Stimulated activated naive CD8-positive, alpha-beta T cell treated with anti-CD3 and anti-CD28 coated beads, Interleukin-15, amount 100 ng/mL, for 72 hours (primary cell): Measurements from ENCODE around the gene CAT.
A peak's percentile ranks its signal among the peaks of the same experiment; 100 is the strongest.

ENCODE experiments used
- ATAC-seq: fragments of 150-1000 bp; cut with Tn5 transposase; 2 replicates; pipeline ENCODE4 v1.10.0; 2021; ENCODE audit warnings: mild to moderate bottlenecking, moderate library complexity
- DNase-seq, 2 donors: peaks; one replicate each; pipeline ENCODE4 v3.0.0; 2021 to 2022
- H3K27ac Mint-ChIP-seq, 2 donors: one replicate each; pipeline ENCODE4 v1.8.0; 2022; ENCODE audit warnings: mild to moderate bottlenecking in 2 of 2, mixed read lengths in 2 of 2, moderate library complexity in 2 of 2
- H3K27me3 Mint-ChIP-seq: one replicate; pipeline ENCODE4 v1.8.0; 2022; ENCODE audit warnings: mixed read lengths
- H3K4me1 Mint-ChIP-seq: one replicate; pipeline ENCODE4 v1.8.0; 2022; ENCODE audit warnings: mild to moderate bottlenecking, mixed read lengths
- H3K4me3 Mint-ChIP-seq, 2 donors: one replicate each; pipeline ENCODE4 v1.8.0; 2022; ENCODE audit warnings: mild to moderate bottlenecking in 2 of 2, mixed read lengths in 2 of 2, moderate library complexity in 1 of 2
- H3K9me3 Mint-ChIP-seq, 2 donors: one replicate each; pipeline ENCODE4 v1.8.0; 2022; ENCODE audit warnings: mixed read lengths in 2 of 2

Gene CAT

DNA sequence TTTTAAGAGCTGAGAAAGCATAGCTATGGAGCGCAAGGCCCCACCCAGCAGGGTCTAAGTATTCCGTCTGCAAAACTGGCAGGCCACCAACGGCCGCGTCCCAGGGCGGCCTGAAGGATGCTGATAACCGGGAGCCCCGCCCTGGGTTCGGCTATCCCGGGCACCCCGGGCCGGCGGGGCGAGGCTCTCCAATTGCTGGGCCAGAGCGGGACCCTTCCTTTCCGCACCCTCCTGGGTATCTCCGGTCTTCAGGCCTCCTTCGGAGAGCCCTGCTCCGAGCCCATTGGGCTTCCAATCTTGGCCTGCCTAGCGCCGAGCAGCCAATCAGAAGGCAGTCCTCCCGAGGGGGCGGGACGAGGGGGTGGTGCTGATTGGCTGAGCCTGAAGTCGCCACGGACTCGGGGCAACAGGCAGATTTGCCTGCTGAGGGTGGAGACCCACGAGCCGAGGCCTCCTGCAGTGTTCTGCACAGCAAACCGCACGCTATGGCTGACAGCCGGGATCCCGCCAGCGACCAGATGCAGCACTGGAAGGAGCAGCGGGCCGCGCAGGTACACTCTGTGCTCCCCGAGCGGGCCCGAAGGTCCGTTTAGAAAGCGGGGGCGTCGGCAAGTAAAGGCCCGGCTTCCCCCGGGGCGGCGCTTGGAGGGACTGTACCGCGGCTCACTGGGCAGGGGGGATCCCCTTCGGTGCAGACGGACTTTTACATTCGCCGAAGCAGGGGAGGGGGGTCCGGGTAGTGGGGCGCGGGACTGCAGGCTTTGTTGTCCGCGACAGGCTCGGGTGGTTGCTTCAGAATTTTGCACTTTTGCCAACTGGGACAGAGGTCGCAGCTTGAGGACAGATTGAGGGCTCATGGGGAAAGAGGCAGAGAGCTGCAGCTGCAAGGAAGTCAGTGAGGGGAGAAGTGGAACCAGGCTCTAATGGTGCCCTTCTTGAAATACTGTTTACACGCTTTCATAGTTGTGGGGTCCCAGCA, at the start of gene CAT:
CAT (plus strand) TSS at position 406 of the 979 bp plus-strand sequence; CDS start at position 486, 80 bp downstream.
- no peaks in the 10 kb centered on the region for H3K9me3 Mint-ChIP-seq
- H3K4me1 Mint-ChIP-seq = peaks cover 35% of the 10 kb centered on the region
- ATAC-seq = peak; percentile 98
- peak within 1 kb of the TSS; percentile 95 to 99 for H3K27ac Mint-ChIP-seq
- H3K27me3 Mint-ChIP-seq = no peaks in the 10 kb centered on the region
- peak; percentile 97 to 99 for DNase-seq
- H3K4me3 Mint-ChIP-seq = peak within 1 kb of the TSS; percentile 97 to 98

DNA sequence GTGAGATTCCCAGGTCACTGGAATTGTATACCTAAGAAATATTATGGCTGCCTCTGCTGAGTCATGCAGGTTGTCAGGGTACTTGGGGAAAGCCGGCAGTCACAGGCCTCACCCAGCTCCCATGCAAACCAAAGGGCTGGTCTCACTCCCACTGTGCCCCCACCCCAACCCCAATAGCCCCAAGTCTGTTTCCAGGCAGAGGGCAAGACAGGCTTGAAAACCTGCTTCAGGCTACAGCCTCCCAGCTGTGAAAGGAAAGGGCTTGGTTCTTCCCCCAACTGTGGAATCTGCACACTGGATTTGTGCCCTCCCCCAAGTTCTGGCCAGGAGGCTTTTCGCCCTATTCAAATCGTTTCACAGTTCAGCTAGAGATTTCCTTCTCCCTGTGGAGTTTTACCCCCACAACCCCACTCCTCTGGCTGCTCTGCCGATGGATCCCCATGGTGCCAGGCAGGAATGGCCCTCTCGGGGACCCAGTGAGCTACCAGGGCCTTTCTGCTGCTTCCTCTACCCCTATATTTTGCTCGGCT, 43.9 kb upstream of the CAT start:
- no peak for ATAC-seq
- H3K27me3 Mint-ChIP-seq = peaks cover 39% of the 10 kb centered on the region

DNA sequence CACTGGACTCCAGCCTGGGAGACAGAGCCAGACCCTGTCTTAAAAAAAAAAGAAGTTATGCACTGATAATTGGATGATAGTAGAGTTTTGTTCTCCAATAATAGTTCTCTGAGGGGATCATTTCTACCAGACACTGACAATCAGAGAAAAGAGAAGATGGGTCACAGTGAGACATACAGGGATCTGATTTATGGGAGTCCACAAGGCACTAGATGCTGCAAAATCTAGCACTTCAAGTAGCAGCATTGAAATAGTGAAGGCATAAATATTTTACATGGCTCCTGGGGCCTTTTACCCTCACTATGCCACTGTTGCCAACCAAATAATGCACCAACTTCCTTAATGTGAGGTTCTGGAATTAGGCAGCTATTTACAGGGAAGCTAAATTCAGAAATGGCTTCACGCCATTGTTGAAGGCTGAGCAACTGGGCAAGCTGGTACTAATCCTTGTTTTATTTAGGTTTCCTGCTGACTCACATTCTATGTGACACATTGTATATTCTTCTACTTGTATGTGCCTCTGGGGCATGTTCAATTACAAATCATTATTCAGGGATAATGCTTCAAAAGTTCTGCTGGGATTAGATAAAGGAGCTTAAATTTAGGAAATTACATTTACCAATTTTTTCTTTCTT, 42.7 kb upstream of the CAT start:
- H3K4me3 Mint-ChIP-seq = no peak overlapping the region
- no peak overlapping the region for H3K27ac Mint-ChIP-seq
- no peaks in the 10 kb centered on the region for H3K4me1 Mint-ChIP-seq
- peaks cover 27% of the 10 kb centered on the region for H3K27me3 Mint-ChIP-seq
- no peak for DNase-seq
- ATAC-seq = no peak
- H3K9me3 Mint-ChIP-seq = peaks cover 21 to 25% of the 10 kb centered on the region in 2 donors

More for the DNA sequence above, 43.9 kb upstream of the CAT start:
- H3K4me1 Mint-ChIP-seq = no peaks in the 10 kb centered on the region
- peaks cover 21 to 26% of the 10 kb centered on the region in 2 donors for H3K9me3 Mint-ChIP-seq
- DNase-seq = no peak
- no peak overlapping the region for H3K27ac Mint-ChIP-seq
- H3K4me3 Mint-ChIP-seq = no peak overlapping the region

DNA sequence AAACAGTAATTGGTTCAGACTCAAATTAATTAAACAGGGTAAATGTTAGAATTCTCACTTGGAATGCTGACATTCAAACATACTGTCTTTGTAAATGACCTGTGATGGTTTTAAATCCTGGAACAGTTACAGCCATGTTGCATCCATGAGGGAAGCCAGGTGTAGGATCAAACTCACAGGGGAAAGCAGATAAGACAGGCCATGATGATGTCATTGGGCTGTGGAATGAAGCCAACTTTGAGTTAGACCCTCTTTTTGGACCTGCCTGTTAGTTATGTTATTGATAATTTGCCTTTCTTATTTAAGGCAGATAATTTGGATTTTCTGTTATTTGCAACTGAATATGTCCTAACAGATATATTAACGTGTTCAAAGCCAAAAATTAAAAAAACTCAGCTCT, 41.6 kb upstream of the CAT start:
- Mint-ChIP-seq H3K27ac (no peak overlapping the region), H3K4me3 (no peak overlapping the region)
- ATAC-seq = no peak

DNA sequence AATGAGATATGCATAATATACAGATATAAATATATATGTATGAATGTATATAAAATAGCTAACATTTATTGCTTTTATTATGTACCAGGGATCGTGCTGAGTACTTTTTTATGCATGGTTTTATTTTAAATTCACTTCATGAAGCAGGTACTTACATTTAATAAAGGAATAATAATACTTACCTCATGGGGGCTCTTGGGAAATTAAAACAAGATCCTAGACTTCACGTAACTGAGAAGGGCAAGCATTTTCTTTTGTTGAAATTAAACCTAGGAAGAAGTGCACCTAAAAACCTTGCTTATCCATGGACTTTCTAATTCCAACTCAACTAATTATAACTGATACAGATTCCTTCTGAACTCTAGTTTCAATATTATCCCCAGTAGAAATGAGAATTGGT, 40.9 kb upstream of the CAT start:
- no peak overlapping the region for H3K27ac Mint-ChIP-seq

More for the DNA sequence above, 41.6 kb upstream of the CAT start:
- H3K9me3 Mint-ChIP-seq = peaks cover 18 to 21% of the 10 kb centered on the region in 2 donors
- no peaks in the 10 kb centered on the region for H3K4me1 Mint-ChIP-seq
- no peak for DNase-seq
- H3K27me3 Mint-ChIP-seq = peaks cover 16% of the 10 kb centered on the region

DNA sequence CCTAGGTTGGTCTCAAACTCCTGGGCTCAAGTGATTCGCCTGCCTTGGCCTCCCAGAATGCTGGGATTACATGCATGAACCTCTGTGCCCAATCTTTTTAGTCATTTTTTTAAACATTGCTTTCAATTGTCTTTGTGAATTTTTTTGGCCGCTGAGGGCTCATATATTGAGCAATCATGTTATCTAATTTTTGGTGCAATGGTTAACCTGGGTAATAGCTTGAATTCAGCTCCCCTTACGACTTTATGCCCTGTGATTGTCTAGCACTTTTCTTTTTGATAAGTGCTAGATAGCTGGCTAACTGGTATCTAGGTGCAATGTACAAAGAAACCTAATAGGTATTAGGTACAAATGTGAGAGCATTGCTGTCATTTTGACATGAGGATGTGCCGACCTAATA, 35.3 kb upstream of the CAT start:
- no peak overlapping the region for H3K4me3 Mint-ChIP-seq
- H3K27ac Mint-ChIP-seq = no peak overlapping the region
- H3K4me1 Mint-ChIP-seq = peaks cover 16% of the 10 kb centered on the region
- H3K27me3 Mint-ChIP-seq = peaks cover 36% of the 10 kb centered on the region
- ATAC-seq (no peak), DNase-seq (no peak)
- H3K9me3 Mint-ChIP-seq = no peaks in the 10 kb centered on the region

More for the DNA sequence above, 40.9 kb upstream of the CAT start:
- DNase-seq = no peak
- Mint-ChIP-seq H3K4me3 (no peak overlapping the region), H3K27me3 (peaks cover 14% of the 10 kb centered on the region), H3K4me1 (no peaks in the 10 kb centered on the region), H3K9me3 (peaks cover 11 to 18% of the 10 kb centered on the region in 2 donors)
- ATAC-seq = no peak

DNA sequence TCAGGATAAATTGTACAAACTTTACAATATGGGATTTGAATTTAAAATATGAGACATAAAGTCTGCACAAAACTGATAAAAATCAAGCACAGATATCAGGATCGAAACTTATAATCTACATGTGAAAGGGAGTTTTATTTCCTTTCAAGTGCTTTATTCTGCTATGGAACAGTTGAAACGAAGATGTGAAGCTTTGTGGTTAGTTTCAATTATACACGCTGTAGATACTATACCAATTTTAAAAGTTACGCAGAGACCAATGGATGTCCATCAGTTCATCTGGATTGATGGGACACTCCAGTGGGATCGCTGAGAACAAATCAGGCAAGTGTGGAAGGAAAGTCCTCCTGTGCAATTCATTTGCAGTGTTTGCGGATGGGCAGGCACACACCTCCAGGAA, 34.5 kb upstream of the CAT start:
- Mint-ChIP-seq H3K27ac (no peak overlapping the region), H3K9me3 (no peaks in the 10 kb centered on the region), H3K4me1 (peaks cover 16% of the 10 kb centered on the region), H3K27me3 (peaks cover 45% of the 10 kb centered on the region), H3K4me3 (no peak overlapping the region)
- ATAC-seq (no peak), DNase-seq (no peak)

DNA sequence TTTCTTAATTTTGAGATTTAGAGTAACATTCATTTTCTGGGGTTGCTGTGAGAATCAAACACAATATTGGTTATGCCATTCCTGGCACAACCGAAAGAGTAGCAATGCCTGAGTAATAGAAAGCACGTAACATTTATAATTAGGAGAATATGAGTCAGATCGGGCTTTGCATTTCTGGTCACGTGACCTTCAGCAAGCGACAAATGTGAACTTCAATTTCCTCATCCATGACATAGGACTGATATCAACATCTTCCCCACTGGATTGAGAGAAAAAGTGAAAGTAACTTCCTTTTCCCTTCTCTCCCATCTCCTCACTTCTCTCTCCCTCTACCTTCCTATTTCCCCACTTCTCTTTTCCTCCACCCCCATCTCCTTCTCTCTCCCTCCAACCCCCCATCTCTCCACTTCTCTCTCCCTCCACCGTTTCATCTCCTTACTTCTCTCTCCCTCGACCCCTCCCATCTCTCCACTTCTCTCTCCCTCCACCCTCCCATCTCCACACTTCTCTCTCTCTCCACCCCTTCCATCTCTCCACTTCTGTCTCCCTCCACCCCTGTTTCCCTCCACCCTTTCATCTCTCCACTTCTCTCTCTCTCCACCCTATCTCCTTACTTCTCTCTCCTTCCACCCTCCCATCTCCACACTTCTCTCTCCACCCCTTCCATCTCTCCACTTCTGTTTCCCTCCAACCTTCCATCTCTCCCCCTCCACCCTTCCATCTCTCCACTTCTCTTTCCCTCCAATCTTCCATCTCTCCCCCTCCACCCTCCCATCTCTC, 33.5 kb upstream of the CAT start:
- ATAC-seq (no peak), DNase-seq (no peak)
- H3K4me3 Mint-ChIP-seq = peak overlapping the region; percentile 17 to 41
- H3K9me3 Mint-ChIP-seq = no peaks in the 10 kb centered on the region
- H3K27me3 Mint-ChIP-seq = peaks cover 50% of the 10 kb centered on the region
- H3K27ac Mint-ChIP-seq = peak overlapping the region; percentile 47 to 64
- H3K4me1 Mint-ChIP-seq = peaks cover 16% of the 10 kb centered on the region

DNA sequence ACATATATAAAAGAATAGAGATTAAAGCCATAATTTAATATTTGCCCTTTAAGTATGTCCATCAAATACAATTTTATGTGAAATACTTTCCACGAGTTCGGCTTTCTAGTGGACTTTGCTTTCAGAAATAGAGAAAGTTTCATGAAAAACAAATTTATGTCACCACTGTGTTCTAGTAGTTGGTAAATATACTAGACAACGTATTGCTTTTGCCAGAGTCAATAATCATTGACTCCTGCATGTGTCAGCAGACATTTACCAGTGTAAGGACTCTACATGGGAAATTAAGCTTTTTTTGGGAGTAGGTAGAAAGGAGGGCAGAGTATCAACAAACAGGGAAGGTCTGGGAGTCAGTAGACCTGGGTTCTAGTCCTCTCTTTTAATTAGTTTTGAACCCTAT, 32.3 kb upstream of the CAT start:
- H3K27me3 Mint-ChIP-seq = peaks cover 50% of the 10 kb centered on the region

DNA sequence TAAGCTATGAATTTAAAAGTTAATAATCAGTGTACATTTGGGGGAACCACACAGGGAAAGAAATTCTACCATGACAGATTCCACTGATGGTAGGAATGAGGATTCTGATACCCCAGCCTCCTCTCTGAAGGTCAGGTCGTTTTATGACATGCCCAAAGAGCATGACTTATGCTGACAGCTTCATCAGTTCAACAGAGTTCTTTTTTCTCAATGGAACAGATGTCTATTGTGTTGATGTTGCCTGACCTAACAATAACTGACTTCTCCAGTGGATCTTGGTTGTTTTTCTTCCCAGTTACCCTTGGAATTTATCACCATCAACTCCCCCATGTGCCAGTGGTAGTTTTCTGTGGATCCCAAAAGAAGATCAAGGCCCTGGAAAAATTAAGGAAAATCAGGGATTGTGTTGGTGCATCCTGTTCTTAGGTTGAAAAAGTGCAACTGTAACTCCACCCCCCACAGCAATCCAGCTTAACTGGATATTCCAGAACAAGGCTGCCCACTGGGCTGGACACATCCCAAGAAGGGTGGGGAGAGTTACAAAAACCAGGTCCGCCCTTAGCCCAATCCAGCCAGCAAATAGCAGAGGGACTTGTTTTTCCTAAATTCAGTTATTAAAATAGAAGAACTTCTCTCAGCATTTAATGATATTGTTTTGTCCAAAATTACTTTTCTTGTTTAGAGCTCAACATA, 31.5 kb upstream of the CAT start:
- H3K27ac Mint-ChIP-seq = no peak overlapping the region
- peaks cover 16% of the 10 kb centered on the region for H3K4me1 Mint-ChIP-seq
- H3K4me3 Mint-ChIP-seq = no peak overlapping the region
- H3K9me3 Mint-ChIP-seq = no peaks in the 10 kb centered on the region
- no peak for DNase-seq
- no peak for ATAC-seq
- peaks cover 50% of the 10 kb centered on the region for H3K27me3 Mint-ChIP-seq

More for the DNA sequence above, 32.3 kb upstream of the CAT start:
- DNase-seq (no peak), ATAC-seq (no peak)
- no peak overlapping the region for H3K27ac Mint-ChIP-seq
- H3K9me3 Mint-ChIP-seq = no peaks in the 10 kb centered on the region
- H3K4me3 Mint-ChIP-seq = no peak overlapping the region
- peaks cover 16% of the 10 kb centered on the region for H3K4me1 Mint-ChIP-seq

DNA sequence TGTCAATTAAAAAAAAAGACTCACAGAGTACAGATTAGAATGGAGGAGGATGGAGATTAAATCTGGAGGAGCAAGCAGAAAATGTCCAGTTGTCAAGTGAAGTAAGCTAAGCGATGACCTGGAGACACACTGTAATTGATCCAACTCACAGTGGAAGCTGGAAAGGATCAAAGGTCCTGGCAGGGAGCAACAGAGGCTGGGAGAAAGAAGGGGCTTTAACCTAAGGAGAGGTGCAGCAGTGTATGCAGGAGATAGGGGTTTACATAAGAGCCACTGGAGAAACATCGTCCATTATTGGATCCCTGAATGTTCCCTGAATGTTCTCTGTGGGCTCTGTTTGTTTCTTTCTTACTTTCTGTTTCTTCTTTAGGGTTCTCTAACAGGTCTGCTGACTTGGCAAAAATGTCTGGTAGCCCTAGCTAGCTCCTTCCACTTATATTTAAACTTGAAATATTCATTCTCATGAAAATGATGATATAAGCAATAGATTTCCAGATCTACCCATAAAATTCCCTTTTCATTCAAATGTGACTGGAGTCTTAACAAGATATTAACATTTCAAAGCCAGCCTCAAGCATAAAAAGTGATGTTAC, 30.1 kb upstream of the CAT start:
- no peak overlapping the region for H3K4me3 Mint-ChIP-seq
- H3K4me1 Mint-ChIP-seq = peaks cover 16% of the 10 kb centered on the region
- H3K9me3 Mint-ChIP-seq = peaks cover 8 to 10% of the 10 kb centered on the region in 2 donors
- H3K27ac Mint-ChIP-seq = no peak overlapping the region
- ATAC-seq (no peak), DNase-seq (no peak)
- H3K27me3 Mint-ChIP-seq = peaks cover 50% of the 10 kb centered on the region

DNA sequence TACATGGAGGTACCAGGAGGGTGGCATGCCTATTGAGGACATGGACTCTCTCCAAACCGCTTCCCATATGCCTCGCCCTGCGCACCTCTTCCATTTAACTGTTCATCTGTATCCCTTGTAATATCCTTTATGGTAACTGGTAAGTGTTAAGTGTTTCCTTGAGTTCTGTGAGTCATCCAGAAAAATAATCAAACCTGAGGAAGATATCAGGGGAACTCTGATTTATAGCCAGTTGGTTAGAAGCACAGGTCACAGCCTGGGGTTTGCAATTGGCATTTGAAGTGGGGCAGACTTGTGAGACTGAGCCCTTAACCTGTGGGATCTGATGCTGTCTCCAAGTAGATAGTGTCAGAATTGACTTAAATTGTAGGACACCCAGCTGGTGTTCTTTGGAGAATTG, 27.6 kb upstream of the CAT start:
- no peak overlapping the region for H3K27ac Mint-ChIP-seq
- H3K9me3 Mint-ChIP-seq = peaks cover 10 to 16% of the 10 kb centered on the region in 2 donors
- H3K4me3 Mint-ChIP-seq = no peak overlapping the region
- no peak for DNase-seq
- ATAC-seq = no peak
- H3K4me1 Mint-ChIP-seq = no peaks in the 10 kb centered on the region
- peaks cover 37% of the 10 kb centered on the region for H3K27me3 Mint-ChIP-seq

DNA sequence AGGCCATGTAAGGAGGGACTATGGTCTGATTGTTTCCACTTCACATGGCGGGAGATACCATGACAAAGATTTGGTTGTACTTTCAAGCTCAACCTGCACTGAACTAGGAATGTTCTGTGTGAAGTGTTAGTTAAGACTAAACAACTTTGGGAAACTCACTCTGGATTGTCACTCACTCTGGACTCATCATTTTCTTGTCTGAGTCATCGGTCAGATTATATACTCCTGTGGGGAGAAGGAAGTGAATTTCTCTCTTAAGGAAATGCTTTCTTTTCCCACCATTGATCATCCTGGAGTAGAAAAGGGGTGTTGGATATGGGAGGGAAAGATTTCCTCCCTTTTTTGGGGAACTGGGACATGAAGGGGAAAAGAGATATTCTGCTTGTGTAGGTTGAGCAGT, 26.9 kb upstream of the CAT start:
- Mint-ChIP-seq H3K9me3 (peaks cover 10 to 16% of the 10 kb centered on the region in 2 donors), H3K4me1 (no peaks in the 10 kb centered on the region), H3K27me3 (peaks cover 35% of the 10 kb centered on the region), H3K27ac (no peak overlapping the region), H3K4me3 (no peak overlapping the region)
- ATAC-seq (no peak), DNase-seq (no peak)

DNA sequence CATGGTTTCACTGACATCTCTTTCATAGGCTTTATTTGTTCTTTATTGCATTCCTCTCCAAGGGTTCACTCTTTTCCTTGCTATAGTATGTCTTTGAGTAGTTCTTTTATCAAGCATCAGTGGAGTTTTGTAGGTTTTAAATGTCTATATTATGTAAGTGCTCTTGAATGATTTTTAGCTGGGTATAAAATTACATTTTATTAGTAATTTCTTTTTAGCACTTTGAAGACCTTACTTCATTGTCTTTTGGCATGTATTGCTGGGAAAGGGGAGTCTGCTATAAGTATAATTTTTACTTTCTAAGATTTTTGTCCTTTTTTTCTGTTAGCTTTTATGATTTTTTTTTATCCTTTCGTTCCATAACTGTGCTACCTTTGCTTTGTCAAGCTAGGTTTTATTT, 25.5 kb upstream of the CAT start:
- DNase-seq = no peak
- peaks cover 29% of the 10 kb centered on the region for H3K27me3 Mint-ChIP-seq

More for the DNA sequence above, 25.5 kb upstream of the CAT start:
- Mint-ChIP-seq H3K9me3 (peaks cover 10 to 16% of the 10 kb centered on the region in 2 donors), H3K4me1 (no peaks in the 10 kb centered on the region), H3K4me3 (no peak overlapping the region), H3K27ac (no peak overlapping the region)
- ATAC-seq = no peak
